ENCODE measurements around the gene NECAB3.

- TF ChIP-seq CTCF (IDR thresholded peaks at IDR 0.05) (no peak), EP300 (IDR thresholded peaks at IDR 0.05) (no peak), POLR2A (IDR thresholded peaks at IDR 0.05; ENCODE audit: low read depth) (no peak), POLR2AphosphoS5 (IDR thresholded peaks at IDR 0.05) (no peak)
These were observed 44.7 kb downstream of the NECAB3 start for GRCh38 chr20:33629533-33629932.
